Measurements from ENCODE around the gene OSER1.

Gene OSER1

GRCh38 chr20:44207126-44207723, 3.3 kb downstream of the OSER1 start:
- peaks cover 70% of the 10 kb centered on the region for H3K79me2 ChIP-seq (ENCODE audit: insufficient read depth, low read length)
- peaks cover 51% of the 10 kb centered on the region for H4K20me1 ChIP-seq (ENCODE audit: insufficient read depth, low read length, poor library complexity, severe bottlenecking)
- TF ChIP-seq, protein P1, sequence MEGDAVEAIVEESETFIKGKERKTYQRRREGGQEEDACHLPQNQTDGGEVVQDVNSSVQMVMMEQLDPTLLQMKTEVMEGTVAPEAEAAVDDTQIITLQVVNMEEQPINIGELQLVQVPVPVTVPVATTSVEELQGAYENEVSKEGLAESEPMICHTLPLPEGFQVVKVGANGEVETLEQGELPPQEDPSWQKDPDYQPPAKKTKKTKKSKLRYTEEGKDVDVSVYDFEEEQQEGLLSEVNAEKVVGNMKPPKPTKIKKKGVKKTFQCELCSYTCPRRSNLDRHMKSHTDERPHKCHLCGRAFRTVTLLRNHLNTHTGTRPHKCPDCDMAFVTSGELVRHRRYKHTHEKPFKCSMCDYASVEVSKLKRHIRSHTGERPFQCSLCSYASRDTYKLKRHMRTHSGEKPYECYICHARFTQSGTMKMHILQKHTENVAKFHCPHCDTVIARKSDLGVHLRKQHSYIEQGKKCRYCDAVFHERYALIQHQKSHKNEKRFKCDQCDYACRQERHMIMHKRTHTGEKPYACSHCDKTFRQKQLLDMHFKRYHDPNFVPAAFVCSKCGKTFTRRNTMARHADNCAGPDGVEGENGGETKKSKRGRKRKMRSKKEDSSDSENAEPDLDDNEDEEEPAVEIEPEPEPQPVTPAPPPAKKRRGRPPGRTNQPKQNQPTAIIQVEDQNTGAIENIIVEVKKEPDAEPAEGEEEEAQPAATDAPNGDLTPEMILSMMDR (conservative IDR thresholded peaks at IDR 0.05; ENCODE audit: low read length), result no peak
- no peak for TF ChIP-seq EZH2phosphoT487 (IDR thresholded peaks at IDR 0.05; ENCODE audit: borderline replicate concordance)
- no peaks in the 10 kb centered on the region for H3K9me3 ChIP-seq (ENCODE audit: insufficient read depth, low read depth, low read length)
- no peaks in the 10 kb centered on the region for H3K27me3 ChIP-seq (ENCODE audit: insufficient read depth, low read length, poor library complexity, severe bottlenecking)
- peaks cover 56% of the 10 kb centered on the region for H3K4me1 ChIP-seq (ENCODE audit: insufficient read depth, low read length, poor library complexity, severe bottlenecking)
- H3K9me2 ChIP-seq (replicated peaks; ENCODE audit: low read depth, low read length), result no peaks in the 10 kb centered on the region
- peak overlapping the region; percentile 99 for H3K4me2 ChIP-seq (ENCODE audit: low read depth, low read length, poor library complexity, severe bottlenecking)
- H3K36me3 ChIP-seq (ENCODE audit: insufficient read depth, low read length), result peaks cover 23% of the 10 kb centered on the region; the same call in 1 of the 2 replicates
- H3K9ac ChIP-seq (ENCODE audit: low read depth, low read length, poor library complexity, severe bottlenecking), result peak overlapping the region; percentile 54
- peak overlapping the region; percentile 98 for H3K4me3 ChIP-seq (ENCODE audit: low read length, poor library complexity, severe bottlenecking)
- H2AFZ ChIP-seq (ENCODE audit: low read length), result no peak overlapping the region
- H3F3A ChIP-seq (ENCODE audit: low read depth), result no peaks in the 10 kb centered on the region

- peaks cover 63% of the 10 kb centered on the region for H3K79me2 ChIP-seq (ENCODE audit: insufficient read depth, low read length)
- H3K4me3 ChIP-seq (ENCODE audit: low read length, poor library complexity, severe bottlenecking), result no peak overlapping the region
- no peaks in the 10 kb centered on the region for H3K9me2 ChIP-seq (replicated peaks; ENCODE audit: low read depth, low read length)
- peak overlapping the region; percentile 24 for H3K4me2 ChIP-seq (ENCODE audit: low read depth, low read length, poor library complexity, severe bottlenecking)
- H3K36me3 ChIP-seq (ENCODE audit: insufficient read depth, low read length), result peaks cover 34% of the 10 kb centered on the region; the same call in 1 of the 2 replicates
- peaks cover 49% of the 10 kb centered on the region for H3K4me1 ChIP-seq (ENCODE audit: insufficient read depth, low read length, poor library complexity, severe bottlenecking)
- H3K27me3 ChIP-seq (ENCODE audit: insufficient read depth, low read length, poor library complexity, severe bottlenecking), result no peaks in the 10 kb centered on the region
- no peak overlapping the region for H3K9ac ChIP-seq (ENCODE audit: low read depth, low read length, poor library complexity, severe bottlenecking)
- no peak overlapping the region for H2AFZ ChIP-seq (ENCODE audit: low read length)
- H3F3A ChIP-seq (ENCODE audit: low read depth), result no peaks in the 10 kb centered on the region
- no peaks in the 10 kb centered on the region for H3K9me3 ChIP-seq (ENCODE audit: insufficient read depth, low read depth, low read length)
- TF ChIP-seq, protein P1 (conservative IDR thresholded peaks at IDR 0.05; ENCODE audit: low read length), result no peak
- TF ChIP-seq EZH2phosphoT487 (IDR thresholded peaks at IDR 0.05; ENCODE audit: borderline replicate concordance), result no peak
- peaks cover 53% of the 10 kb centered on the region for H4K20me1 ChIP-seq (ENCODE audit: insufficient read depth, low read length, poor library complexity, severe bottlenecking)
Measured at GRCh38 chr20:44206132-44206531, 4.4 kb downstream of the OSER1 start.

DNA sequence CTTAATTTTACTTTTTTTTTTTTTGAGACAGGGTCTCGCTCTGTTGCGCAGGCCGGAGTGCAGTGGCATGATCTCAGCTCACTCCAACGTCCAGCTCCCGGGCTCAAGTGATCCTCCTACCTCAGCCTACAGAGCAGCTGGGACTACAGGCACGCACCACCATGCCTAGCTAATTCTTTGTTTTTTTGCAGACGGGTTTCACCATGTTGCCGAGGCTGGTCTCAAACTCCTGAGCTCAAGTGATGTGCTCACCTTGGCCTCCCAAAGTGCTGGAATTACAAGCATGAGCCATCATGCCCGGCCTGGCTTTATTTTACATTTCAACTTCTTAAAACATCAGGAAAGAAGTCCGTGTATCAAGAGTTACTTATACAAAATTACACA, 5.7 kb downstream of the OSER1 start:
- no peaks in the 10 kb centered on the region for H3K9me2 ChIP-seq (replicated peaks; ENCODE audit: low read depth, low read length)
- peaks cover 48% of the 10 kb centered on the region for H4K20me1 ChIP-seq (ENCODE audit: insufficient read depth, low read length, poor library complexity, severe bottlenecking)
- no peaks in the 10 kb centered on the region for H3F3A ChIP-seq (ENCODE audit: low read depth)
- H3K9me3 ChIP-seq (ENCODE audit: insufficient read depth, low read depth, low read length), result no peaks in the 10 kb centered on the region
- peaks cover 55% of the 10 kb centered on the region for H3K79me2 ChIP-seq (ENCODE audit: insufficient read depth, low read length)
- peaks cover 43% of the 10 kb centered on the region for H3K4me1 ChIP-seq (ENCODE audit: insufficient read depth, low read length, poor library complexity, severe bottlenecking)
- no peak overlapping the region for H3K4me3 ChIP-seq (ENCODE audit: low read length, poor library complexity, severe bottlenecking)
- peaks cover 47% of the 10 kb centered on the region for H3K36me3 ChIP-seq (ENCODE audit: insufficient read depth, low read length)
- H3K27me3 ChIP-seq (ENCODE audit: insufficient read depth, low read length, poor library complexity, severe bottlenecking), result no peaks in the 10 kb centered on the region
- no peak overlapping the region for H3K4me2 ChIP-seq (ENCODE audit: low read depth, low read length, poor library complexity, severe bottlenecking)
- TF ChIP-seq EZH2phosphoT487 (IDR thresholded peaks at IDR 0.05; ENCODE audit: borderline replicate concordance), result no peak
- TF ChIP-seq, protein P1 (conservative IDR thresholded peaks at IDR 0.05; ENCODE audit: low read length), result no peak
- H3K9ac ChIP-seq (ENCODE audit: low read depth, low read length, poor library complexity, severe bottlenecking), result no peak overlapping the region
- H2AFZ ChIP-seq (ENCODE audit: low read length), result no peak overlapping the region

All from Loucy (cell line).